HG03439 (cell line): ENCODE measurements around the gene SRRM1.
A peak's percentile ranks its signal among the peaks of the same experiment; 100 is the strongest.
"Not testable (repeated sequence)": the region's sequence is repeated elsewhere in the genome, so short reads cannot be mapped to it uniquely, and the experiment has no call there.

Experiments
- ATAC-seq: cut with Tn5 transposase; IDR thresholded peaks from one replicate; pipeline ENCODE4 v1.9.1; 2021; ENCODE audit warnings: mild to moderate bottlenecking, moderate library complexity; ENCODE audit not compliant: unreplicated experiment

Gene SRRM1

DNA sequence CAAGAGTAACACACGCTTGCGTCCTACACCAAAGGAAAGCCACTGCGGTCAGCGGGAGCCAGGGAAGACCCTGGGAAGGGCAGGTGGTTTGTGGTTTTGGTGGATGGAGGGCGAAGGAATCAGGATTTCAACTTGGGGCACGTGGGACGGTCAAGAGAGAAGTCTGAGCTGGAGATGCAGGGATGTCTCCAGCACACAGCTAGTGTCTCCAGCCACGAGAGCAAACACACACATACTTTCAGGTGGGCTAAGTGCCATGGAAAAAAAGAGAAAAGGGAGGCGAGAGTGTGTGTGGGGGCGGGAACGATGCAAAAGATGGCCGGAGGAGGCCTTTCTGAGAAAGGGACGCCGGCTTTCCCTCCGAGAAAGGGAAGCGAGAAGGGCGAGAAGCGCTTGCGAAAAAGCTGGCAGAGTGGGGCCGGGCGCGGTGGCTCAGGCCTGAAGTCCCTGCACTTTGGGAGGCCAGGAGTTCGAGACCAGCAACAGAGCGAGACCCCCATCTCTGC is 1.4 kb upstream of the SRRM1 start:
- ATAC-seq, result no peak

DNA sequence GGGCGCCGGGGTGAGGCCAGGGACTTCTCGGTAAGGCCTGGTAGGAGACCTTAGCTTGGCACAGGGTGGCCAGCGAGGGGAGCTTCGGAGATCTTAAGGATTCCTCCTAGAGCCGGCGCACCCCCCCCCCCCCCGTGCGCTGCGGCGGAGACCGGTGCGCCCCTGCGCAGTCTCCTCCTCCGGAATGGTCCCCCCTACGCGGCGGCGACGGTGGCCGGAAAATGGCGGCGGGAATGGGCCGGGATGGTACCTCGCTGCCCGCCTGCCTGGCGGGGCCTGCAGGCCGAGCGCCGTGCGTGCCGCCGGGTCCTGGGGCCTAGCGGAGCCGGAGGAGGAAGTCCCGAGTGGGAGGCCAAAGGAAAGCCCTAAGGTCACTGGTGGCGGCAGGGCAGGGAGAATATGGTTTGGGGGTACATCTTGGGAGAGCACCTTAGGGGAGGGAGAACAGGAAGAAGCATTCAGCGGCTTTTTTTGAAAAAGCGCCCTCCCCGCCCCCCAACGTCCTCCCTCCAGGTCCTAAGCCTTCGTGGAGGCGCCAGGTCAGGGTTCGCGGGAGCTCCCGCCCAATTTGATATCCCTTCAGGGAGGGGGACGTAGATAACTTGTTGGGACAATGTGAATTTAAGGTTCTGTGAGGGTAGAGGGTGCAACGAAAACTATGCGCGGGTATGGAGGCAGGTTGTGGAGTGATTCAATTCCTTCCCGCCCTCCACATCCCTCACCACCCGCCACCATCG is 429 bp downstream of the SRRM1 start:
- peak; percentile 19 for ATAC-seq

DNA sequence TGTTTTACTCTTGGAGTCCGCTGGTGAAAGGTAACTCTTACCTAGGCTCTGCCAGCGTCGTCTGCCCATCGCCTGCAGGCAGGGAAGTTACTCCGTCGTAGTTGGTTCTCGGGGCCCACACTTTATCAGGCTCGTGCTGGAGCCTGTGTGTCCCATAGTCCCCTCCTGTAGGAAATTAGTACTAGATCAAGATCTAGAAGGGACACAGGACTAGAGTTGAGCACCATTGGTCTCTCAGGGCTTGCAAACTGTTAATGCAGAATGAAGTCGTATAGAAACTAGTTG is 940 bp downstream of the SRRM1 start:
- no peak for ATAC-seq

DNA sequence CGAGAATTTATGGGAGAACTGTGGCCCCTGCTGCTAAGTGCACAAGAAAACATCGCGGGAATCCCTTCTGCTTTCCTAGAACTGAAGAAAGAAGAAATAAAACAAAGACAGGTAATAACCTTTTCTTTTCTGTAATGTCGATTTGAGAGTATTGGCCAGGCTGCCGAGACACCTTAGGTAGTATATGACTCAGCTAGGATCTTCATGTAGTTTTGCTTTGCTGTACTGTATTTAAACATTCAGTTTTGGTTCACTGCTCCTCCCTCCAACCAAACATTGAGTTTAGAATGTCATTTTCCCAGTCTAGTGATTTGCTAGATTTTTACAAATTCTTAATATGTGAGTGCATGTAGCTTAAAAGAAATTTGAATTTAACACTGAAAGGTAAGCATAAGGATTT is 5.8 kb downstream of the SRRM1 start:
- ATAC-seq, result no peak

DNA sequence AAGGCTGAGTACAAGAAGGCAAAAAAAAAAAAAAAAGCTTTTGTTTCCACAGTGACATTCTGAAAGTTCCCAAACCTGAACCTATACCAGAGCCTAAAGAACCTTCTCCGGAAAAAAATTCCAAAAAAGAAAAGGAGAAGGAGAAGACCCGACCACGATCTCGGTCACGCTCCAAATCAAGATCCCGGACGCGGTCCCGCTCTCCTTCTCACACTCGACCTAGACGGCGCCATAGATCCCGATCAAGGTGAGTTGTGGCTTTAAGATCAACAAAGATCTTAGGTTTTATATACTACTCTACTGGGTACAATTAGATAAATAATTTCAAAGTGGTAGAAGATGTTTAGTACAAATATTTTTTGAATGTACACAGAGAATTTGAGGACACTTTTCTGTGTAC is 9.3 kb downstream of the SRRM1 start:
- ATAC-seq, result no peak

DNA sequence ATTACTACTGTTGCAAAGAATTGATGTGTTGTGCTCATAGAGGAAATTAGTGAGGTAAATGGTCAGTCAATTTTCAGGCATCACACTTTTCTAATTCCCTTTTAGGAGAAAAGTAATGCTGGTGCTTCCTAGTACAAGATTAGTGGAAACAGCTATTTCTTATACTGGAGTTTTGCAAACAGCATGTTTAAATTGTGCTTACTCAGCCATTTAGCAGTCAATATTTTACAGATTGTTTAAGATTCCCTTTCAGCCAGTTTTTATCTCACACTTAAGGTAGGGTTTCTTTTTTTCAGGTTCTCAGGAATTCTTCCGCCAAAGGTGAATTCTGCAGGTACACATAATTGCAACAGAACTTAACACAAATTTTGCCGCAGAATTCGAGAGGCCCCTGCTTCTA is 10.9 kb downstream of the SRRM1 start:
- ATAC-seq, result no peak

DNA sequence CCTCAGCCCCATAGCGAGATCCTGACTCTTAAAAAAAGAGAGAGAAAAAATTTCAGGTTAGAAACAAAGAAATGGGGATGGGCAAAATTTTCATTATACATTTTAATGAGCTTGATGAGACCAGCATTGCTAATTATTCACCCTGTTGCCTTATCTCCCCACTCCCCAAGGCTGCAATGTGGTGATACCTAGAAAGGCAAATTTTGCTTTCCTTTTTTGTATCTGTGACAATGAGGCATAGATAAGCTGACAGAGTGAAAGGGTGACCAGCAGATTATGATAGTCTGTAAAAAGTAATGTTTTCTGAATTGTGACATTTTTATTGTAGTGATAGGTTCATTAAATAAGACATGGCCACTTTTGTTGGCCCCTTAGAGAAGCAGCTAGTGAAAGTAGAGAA is 12.9 kb downstream of the SRRM1 start:
- ATAC-seq, result no peak

DNA sequence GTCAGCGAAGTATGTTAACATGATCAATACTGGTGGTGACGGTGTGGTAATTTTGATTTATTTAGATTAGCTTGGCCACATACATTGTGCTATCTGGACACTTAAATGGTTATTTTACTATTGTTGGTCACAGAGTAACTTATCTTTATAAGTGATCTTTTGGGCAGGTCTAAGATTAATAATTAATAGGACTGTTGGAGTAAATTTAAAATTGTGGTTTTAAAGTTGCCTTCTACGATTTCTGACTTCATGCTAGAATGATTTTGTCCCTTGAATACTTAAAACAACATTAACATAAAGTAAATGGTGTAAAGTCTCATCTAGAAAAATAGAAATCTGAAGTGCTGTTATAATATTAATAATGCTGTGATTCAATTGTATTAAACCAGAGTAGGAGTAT is 14.7 kb downstream of the SRRM1 start:
- ATAC-seq, result no peak

DNA sequence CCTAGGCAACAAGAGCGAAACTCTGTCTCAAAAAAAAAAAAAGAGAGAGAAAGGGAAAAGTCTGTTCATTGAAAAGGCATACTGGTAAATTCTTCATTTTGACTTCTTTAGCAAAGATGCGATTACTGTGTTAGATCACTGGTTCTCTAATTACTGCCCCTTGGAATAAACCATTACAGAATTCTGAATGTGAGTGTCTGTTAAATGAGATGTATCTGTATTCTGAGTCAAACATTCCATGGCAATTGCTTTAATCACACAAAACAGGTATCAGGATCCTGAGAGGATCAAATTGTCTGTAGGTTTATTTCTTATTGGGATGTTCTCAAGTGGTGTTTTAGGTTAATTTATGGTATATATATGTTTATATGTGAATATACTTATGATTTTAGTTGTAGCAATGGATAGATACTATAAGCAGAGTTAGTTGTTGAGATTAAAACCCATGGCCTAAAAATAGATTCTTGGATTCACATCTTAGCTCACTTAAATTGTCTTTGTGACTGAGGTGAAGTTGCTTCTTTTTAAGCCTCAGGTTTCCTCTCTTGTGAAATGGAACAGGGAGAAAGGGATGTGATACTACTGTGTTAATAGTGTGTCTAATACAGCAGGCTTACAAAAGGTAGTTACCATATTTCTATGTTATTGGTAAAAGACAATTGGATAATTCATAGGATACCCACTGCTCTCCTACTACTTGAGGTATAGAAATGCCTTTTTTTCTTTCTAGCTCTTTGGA is 16.2 kb downstream of the SRRM1 start:
- no peak for ATAC-seq

DNA sequence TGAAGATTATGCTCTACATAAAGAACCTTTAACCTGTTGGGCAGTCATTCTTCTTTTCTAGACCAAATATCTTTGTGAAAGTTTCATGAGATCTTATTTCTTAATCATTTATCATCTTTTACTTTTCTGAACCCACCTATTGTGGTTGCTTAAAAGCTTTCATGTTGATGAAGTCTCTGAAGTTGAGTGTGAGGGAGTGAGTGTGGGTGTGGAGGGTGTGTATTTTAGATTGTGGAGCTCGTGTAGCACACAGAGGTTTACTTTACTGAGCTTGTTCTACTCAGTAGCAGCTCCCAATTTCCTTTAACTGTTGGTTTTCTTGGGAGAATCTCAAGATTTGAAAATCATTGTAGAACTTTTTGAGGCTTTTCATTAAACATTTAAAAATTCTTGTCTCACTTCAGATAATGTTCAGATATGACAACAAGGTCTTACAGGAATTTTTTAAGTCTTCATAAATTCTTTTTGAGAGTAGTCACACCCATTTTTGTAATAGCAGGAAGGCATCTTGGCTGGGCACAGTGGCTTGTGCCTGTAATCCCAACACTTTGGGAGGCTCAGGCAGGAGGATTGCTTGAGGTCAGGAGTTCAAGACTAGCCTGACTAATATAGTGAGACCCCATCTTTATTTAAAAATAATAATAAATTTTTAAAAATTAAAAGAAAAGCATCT is 17.0 kb downstream of the SRRM1 start:
- ATAC-seq, result no peak

DNA sequence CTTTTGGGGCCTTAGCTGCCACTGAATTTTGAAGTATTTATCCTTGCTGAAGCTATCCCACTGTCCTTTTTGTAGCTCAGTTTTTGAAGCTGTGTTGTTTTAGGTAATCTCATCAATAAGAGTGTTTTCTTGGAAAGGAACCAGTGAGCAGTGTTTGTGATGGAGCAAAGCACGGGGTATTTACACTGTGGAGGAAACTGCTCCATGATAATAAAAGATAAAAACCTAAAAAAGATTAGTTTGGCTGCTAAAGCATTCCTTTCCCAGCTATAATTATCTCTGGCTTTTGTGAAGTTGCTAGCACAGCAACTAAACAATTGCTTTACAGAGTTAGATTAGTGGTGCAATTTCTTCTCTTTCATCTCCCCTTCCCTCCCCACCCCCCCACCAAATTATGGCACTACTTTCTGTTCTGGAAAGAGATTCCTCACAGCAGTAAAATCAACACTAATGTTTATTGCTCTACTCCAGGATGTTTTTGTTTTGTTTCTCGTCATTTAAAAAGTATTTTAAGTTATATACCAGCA is 21.5 kb downstream of the SRRM1 start:
- ATAC-seq, result no peak

DNA sequence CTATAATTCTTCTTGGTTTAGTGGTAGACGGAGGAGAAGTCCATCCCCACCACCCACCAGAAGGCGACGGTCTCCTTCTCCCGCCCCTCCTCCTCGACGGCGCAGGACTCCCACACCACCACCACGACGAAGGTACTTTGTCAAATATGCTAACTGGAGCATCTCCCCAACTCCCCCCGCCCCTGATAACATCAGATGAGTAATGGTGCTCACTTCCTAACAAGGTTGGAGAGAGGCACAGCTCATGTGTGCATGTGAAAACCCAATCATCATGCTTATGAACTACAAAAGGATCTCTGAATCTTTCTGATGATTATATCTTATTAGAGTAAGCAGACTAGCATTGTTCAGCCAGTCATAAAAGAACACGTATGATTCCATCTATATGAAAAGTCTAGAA is 23.7 kb downstream of the SRRM1 start:
- ATAC-seq, result no peak

DNA sequence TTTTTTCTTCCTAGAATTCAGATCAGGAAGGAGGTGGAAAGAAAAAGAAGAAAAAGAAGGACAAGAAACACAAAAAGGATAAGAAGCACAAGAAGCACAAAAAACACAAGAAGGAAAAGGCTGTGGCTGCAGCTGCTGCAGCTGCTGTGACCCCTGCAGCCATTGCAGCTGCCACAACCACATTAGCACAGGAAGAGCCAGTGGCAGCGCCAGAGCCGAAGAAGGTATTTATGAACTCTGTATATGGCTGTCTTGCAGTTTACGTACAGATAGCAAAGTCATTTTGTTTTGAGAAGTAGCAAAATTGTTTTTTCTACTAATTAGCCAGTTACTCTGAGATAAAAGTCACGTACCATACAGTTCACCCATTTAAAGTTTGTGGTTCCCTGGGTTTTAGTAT is 28.3 kb downstream of the SRRM1 start:
- not testable (repeated sequence) for ATAC-seq

DNA sequence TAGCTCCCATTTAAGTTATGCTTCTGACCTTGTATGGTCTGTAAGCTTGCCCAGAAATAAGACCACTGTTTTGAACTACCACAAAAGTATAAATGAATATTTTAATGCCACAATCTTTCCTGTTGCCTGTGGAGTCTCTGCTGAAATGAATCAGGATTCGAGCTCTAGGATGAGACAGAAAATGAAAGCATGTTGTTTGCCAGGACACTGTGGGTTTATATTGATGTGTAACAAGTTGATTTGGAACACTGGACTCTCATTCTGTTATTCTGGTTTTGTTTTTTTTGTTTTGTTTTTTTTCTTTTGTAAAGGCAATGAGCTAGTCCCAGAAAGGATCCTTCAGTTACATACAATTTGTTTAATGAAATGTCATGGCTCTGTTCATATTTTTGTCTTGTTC is 29.6 kb downstream of the SRRM1 start:
- not testable (repeated sequence) for ATAC-seq

DNA sequence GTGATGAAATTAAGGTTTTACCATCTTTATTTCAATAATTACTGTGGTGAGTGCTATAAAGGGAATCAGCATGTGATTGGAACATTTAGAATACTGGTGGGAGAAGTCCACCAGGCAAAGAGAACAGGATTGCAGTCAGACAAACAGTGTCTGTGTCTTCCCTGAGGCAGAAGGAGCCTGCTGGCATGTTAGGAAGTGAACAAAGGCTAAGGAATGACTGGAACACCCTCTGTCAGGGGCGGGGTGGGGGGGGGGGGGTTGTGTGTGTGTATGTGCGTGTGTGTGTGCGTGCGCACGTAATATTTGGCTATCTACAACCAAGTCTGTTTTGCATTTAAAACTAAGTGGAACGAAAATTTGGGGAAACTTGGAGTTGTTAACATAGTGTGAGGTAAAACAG is 30.2 kb downstream of the SRRM1 start:
- no peak for ATAC-seq

DNA sequence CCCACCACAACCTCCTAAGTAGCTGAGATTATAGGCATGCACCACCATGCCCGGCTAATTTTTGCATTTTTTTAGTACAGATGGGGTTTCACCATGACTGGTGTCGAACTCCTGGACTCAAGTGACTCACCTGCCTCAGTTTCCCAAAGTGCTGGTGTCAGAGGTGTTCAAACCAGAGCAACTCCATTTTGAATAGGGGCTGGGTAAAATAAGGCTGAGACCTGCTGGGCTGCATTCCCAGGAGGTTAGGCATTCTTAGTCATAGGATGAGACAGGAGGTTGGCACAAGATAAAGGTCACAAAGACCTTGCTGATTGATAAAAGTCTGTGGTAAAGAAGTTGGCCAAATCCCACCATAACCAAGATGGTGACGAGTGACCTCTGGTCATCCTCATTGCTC is 35.3 kb downstream of the SRRM1 start:
- not testable (repeated sequence) for ATAC-seq

DNA sequence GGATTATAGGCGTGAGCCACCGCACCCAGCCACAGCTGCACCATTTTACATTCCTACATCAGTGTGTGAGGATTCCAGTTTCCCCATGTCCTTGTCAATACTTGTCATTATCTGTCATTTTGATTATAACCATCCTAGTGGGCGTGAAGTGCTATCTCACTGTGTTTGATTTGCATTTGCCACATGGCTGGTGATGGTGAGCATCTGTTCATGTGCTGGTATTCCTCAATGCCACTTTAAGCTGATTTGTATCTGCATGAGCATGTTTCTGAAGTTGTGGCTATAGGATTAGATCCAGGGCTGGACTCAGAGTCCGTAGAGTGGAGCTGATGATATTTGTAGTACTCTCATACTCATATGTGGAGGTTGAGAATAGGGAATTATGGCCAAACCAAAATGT is 36.6 kb downstream of the SRRM1 start:
- ATAC-seq, result no peak

DNA sequence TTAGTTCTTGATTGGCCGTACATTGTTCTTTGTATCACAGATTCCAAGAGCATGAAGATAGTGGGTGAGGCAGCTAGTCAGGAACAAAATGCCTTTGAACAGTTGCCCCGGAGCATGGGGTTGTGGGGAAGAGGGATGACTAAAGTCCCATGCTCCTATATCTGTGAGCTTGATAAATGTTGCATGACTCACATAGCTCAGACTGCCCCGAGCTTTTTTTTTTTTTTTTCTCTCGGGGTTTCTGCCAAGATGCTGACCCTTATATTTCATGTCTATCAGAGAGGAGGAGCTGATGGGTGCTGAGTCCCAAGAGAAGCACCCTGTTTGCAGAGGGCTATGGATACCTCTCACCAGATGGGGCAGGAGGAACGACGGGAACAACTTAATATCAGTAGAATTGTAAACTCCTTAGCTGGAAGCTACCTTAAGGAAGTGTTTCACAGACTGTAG is 40.6 kb downstream of the SRRM1 start:
- no peak for ATAC-seq

DNA sequence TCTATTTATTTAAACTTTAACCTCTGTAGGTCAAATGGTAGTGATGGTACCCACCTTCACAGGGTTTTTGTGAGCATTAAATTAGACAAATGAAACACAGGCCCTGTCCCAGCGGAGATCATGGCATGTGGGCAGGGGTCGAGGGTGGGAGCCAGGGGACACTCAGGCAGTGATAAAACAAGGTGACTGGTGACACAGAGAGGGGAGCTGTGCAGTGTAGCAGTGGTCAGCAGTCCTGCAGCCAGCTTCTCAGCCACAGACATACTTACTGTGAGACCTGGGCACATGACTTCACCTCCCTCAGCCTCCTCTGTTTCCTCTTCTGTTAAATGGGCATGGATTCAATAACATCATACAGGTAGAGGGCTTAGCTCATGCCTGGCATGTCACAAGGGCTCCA is 44.9 kb downstream of the SRRM1 start:
- ATAC-seq, result no peak

DNA sequence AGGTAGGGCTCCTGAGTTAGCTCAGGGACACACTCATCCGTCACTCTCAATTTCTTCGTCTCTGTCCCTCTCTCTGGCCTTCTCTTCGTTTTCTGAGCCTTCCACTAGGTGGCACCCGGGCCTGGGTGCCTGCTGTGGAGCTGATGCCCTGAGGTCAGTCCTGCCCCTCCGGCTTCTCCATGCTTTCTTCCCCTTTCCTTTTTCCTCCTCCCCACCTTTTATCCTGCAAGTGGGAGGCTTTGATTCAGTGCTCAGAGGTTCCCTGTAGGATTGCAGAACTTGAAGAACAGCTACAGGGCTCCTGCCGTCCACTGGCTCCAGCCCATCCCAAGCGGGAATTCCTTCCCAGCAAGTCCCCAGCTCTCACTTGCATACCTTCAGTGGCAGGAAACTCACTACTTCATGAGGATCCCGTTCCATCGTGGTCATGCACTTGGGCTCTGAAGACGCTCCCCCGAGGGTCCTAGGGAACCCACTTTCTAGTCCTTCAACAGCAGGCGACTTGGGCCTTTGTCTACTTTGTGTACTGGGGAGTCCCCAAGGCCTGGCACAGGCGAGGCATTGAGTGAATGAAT is 45.6 kb downstream of the SRRM1 start:
- no peak for ATAC-seq

DNA sequence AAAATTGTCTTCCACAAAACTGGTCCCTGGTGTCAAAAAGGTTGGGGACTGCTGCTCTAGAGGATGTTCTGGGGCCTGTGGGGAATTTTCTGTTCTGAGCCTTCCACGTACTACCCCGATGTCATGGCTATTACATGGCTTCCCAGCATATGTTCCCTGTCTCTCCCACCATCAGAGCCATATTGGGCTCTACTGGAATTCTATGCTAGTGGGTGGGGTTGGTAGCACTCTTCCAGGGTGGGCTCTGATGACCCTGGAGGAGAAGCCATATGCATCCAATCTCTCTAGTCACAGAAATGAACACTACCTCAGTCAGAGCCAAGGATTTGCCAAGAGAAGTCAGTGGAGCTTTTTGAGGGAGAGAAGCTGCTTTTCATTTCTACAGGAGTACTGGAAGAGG is 47.9 kb downstream of the SRRM1 start:
- ATAC-seq, result no peak
